Measurements from ENCODE around the gene SKAP1. TPM values are rescaled to one million over a fixed set of nuclear protein-coding genes. Genes with fewer than 3 reads are reported as not detected.

Gene SKAP1
- total RNA-seq, 1 donor from 2014 or later: not detected

- Histone ChIP-seq H3K4me1 (ENCODE audit: insufficient read depth, low read length) (peaks cover 7% of the 10 kb centered on the region), H4K20me1 (ENCODE audit: insufficient read depth, low read length) (peaks cover 5% of the 10 kb centered on the region), H3K4me3 (ENCODE audit: insufficient read depth, low read depth, low read length) (no peak overlapping the region), H3K27me3 (ENCODE audit: insufficient read depth, low read length) (no peaks in the 10 kb centered on the region), H3K27ac (ENCODE audit: low read depth, low read length) (no peak overlapping the region), H3K79me2 (ENCODE audit: insufficient read depth, low read length) (no peaks in the 10 kb centered on the region), H3K36me3 (ENCODE audit: insufficient read depth, low read length) (peaks cover 26% of the 10 kb centered on the region), H3K4me2 (ENCODE audit: low read length) (no peak overlapping the region), H2AFZ (ENCODE audit: low read depth, low read length) (no peak overlapping the region), H3K9ac (ENCODE audit: low read length) (no peak overlapping the region), H3K9me3 (ENCODE audit: insufficient read depth, low read depth, low read length) (no peaks in the 10 kb centered on the region)
- FAIRE-seq (no peak), DNase-seq (ENCODE audit: low read depth) (no peak)
- no peaks in the 10 kb centered on the region for H3K27me3 Mint-ChIP-seq (ENCODE audit: low read depth, unreplicated experiment)
- no peaks in the 10 kb centered on the region for H3K9me3 Mint-ChIP-seq (ENCODE audit: unreplicated experiment)
- peaks cover 6% of the 10 kb centered on the region for H3K4me1 Mint-ChIP-seq (ENCODE audit: low read depth, unreplicated experiment)
- no peak for TF ChIP-seq CTCF (IDR thresholded peaks at IDR 0.05; ENCODE audit: insufficient read depth, low read depth, low read length)
- TF ChIP-seq EZH2 (IDR thresholded peaks at IDR 0.05; ENCODE audit: insufficient read depth, low read length): no peak
- no peak overlapping the region for H3K27ac Mint-ChIP-seq (ENCODE audit: unreplicated experiment)
- no peak overlapping the region for H3K4me3 Mint-ChIP-seq (ENCODE audit: unreplicated experiment)
- peaks cover 7% of the 10 kb centered on the region for H3K36me3 Mint-ChIP-seq (ENCODE audit: low read depth, unreplicated experiment)
Measured at GRCh38 chr17:48123776-48124388, 306.1 kb downstream of the SKAP1 start.

- H3K27ac ChIP-seq (ENCODE audit: low read depth, low read length): no peak overlapping the region
Measured at GRCh38 chr17:48123111-48123510, 306.9 kb downstream of the SKAP1 start.

More at GRCh38 chr17:48123111-48123510, 306.9 kb downstream of the SKAP1 start:
- Mint-ChIP-seq H3K4me3 (ENCODE audit: unreplicated experiment) (no peak overlapping the region), H3K27me3 (ENCODE audit: low read depth, unreplicated experiment) (no peaks in the 10 kb centered on the region), H3K27ac (ENCODE audit: unreplicated experiment) (no peak overlapping the region), H3K9me3 (ENCODE audit: unreplicated experiment) (no peaks in the 10 kb centered on the region), H3K4me1 (ENCODE audit: low read depth, unreplicated experiment) (peaks cover 6% of the 10 kb centered on the region), H3K36me3 (ENCODE audit: low read depth, unreplicated experiment) (peaks cover 9% of the 10 kb centered on the region)
- H3K36me3 ChIP-seq (ENCODE audit: insufficient read depth, low read length): peaks cover 30% of the 10 kb centered on the region
- H3K4me1 ChIP-seq (ENCODE audit: insufficient read depth, low read length): peaks cover 7% of the 10 kb centered on the region
- no peaks in the 10 kb centered on the region for H3K9me3 ChIP-seq (ENCODE audit: insufficient read depth, low read depth, low read length)
- no peak overlapping the region for H3K4me2 ChIP-seq (ENCODE audit: low read length)
- no peak overlapping the region for H2AFZ ChIP-seq (ENCODE audit: low read depth, low read length)
- H3K9ac ChIP-seq (ENCODE audit: low read length): no peak overlapping the region
- H4K20me1 ChIP-seq (ENCODE audit: insufficient read depth, low read length): peaks cover 5% of the 10 kb centered on the region
- H3K4me3 ChIP-seq (ENCODE audit: insufficient read depth, low read depth, low read length): no peak overlapping the region
- no peak for DNase-seq (ENCODE audit: low read depth)
- H3K79me2 ChIP-seq (ENCODE audit: insufficient read depth, low read length): no peaks in the 10 kb centered on the region
- H3K27me3 ChIP-seq (ENCODE audit: insufficient read depth, low read length): no peaks in the 10 kb centered on the region
- TF ChIP-seq CTCF (IDR thresholded peaks at IDR 0.05; ENCODE audit: insufficient read depth, low read depth, low read length): no peak
- no peak for TF ChIP-seq EZH2 (IDR thresholded peaks at IDR 0.05; ENCODE audit: insufficient read depth, low read length)
- no peak for FAIRE-seq
